Chondrocyte (in vitro differentiated cells): ENCODE results near the gene NPW. TPM values are rescaled to one million over a fixed set of nuclear protein-coding genes. Genes with fewer than 3 reads are reported as not detected.

Source experiments
- DNase-seq: peaks from one replicate; pipeline ENCODE4 v3.0.0; 2021; ENCODE audit warnings: mixed read lengths, low spot score
- H3K27ac Mint-ChIP-seq: one replicate; pipeline ENCODE4 v1.8.0; 2021; ENCODE audit warnings: mild to moderate bottlenecking, moderate library complexity, mixed read lengths; ENCODE audit not compliant: unreplicated experiment
- H3K27me3 Mint-ChIP-seq: 2 replicates; pipeline ENCODE4 v1.8.0; 2021; ENCODE audit warnings: low read depth, mixed read lengths
- H3K36me3 Mint-ChIP-seq: 2 replicates; pipeline ENCODE4 v1.8.0; 2021; ENCODE audit warnings: low read depth, mixed read lengths
- H3K4me1 Mint-ChIP-seq: 2 replicates; pipeline ENCODE4 v1.8.0; 2021; ENCODE audit warnings: low read depth, mild to moderate bottlenecking, mixed read lengths
- H3K4me3 Mint-ChIP-seq: one replicate; pipeline ENCODE4 v1.8.0; 2021; ENCODE audit warnings: mild to moderate bottlenecking, moderate library complexity, mixed read lengths; ENCODE audit not compliant: unreplicated experiment
- H3K9me3 Mint-ChIP-seq: 2 replicates; pipeline ENCODE4 v1.8.0; 2021; ENCODE audit warnings: low read depth, mixed read lengths
- CTCF ChIP-seq: fragments of 200-600 bp; sonication (generic); IDR thresholded peaks from 2 replicates; pipeline ENCODE4 v1.5.0; 2021; ENCODE audit warnings: antibody characterized with exemption, mild to moderate bottlenecking, moderate library complexity
- total RNA-seq: library from RNA; stranded (reverse); gene quantifications from 3 replicates; pipeline ENCODE4 v1.2.1, GENCODE V29; 2021

The NPW gene
- total RNA-seq, 1 donor from 2014 or later, result 2.5 TPM

DNA sequence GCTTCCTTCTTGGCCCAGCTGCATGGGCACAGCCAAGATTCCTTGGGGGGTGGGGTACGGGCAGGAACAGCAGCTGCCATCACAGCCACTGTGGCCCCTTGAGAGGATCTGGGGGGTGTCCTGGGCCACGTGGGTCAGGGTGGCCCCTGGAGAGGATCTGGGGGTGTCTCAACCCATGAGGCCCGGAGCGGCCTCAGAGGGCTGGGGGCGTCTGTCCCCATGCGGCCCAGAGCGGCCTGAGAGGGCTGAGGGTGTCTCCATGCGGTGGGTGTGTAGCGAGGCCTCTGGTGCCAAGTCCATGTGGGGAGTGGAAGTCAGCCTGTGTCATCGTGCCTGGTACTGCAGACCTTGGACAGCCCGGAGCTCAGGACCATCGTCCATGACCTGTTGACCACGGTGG is 41.9 kb downstream of the NPW start:
- peaks cover 21% of the 10 kb centered on the region for H3K36me3 Mint-ChIP-seq
- H3K4me3 Mint-ChIP-seq, result no peak overlapping the region
- no peak for DNase-seq
- no peaks in the 10 kb centered on the region for H3K9me3 Mint-ChIP-seq
- H3K27ac Mint-ChIP-seq, result no peak overlapping the region
- TF ChIP-seq CTCF, result no peak
- H3K4me1 Mint-ChIP-seq, result no peaks in the 10 kb centered on the region
- H3K27me3 Mint-ChIP-seq, result no peaks in the 10 kb centered on the region

GRCh38 chr16:2062801-2063200 is 43.2 kb downstream of the NPW start:
- Mint-ChIP-seq H3K9me3 (no peaks in the 10 kb centered on the region), H3K27me3 (no peaks in the 10 kb centered on the region), H3K27ac (no peak overlapping the region), H3K4me1 (no peaks in the 10 kb centered on the region), H3K36me3 (peaks cover 23% of the 10 kb centered on the region), H3K4me3 (no peak overlapping the region)
- no peak for DNase-seq
- no peak for TF ChIP-seq CTCF

GRCh38 chr16:2063861-2064260 is 44.3 kb downstream of the NPW start:
- peaks cover 20% of the 10 kb centered on the region for H3K36me3 Mint-ChIP-seq
- H3K4me1 Mint-ChIP-seq, result no peaks in the 10 kb centered on the region
- no peak overlapping the region for H3K4me3 Mint-ChIP-seq
- H3K27ac Mint-ChIP-seq, result no peak overlapping the region
- H3K9me3 Mint-ChIP-seq, result no peaks in the 10 kb centered on the region
- no peak for DNase-seq
- no peaks in the 10 kb centered on the region for H3K27me3 Mint-ChIP-seq
- TF ChIP-seq CTCF, result no peak

- no peak for TF ChIP-seq CTCF
- no peak for DNase-seq
- no peaks in the 10 kb centered on the region for H3K27me3 Mint-ChIP-seq
- H3K27ac Mint-ChIP-seq, result no peak overlapping the region
- no peaks in the 10 kb centered on the region for H3K9me3 Mint-ChIP-seq
- peaks cover 22% of the 10 kb centered on the region for H3K36me3 Mint-ChIP-seq
- no peaks in the 10 kb centered on the region for H3K4me1 Mint-ChIP-seq
- H3K4me3 Mint-ChIP-seq, result no peak overlapping the region
Measured at GRCh38 chr16:2064368-2064945, 44.9 kb downstream of the NPW start.

GRCh38 chr16:2066139-2066538 is 46.6 kb downstream of the NPW start:
- peaks cover 21% of the 10 kb centered on the region for H3K36me3 Mint-ChIP-seq
- no peak overlapping the region for H3K27ac Mint-ChIP-seq
- H3K27me3 Mint-ChIP-seq, result no peaks in the 10 kb centered on the region
- H3K4me3 Mint-ChIP-seq, result no peak overlapping the region
- no peak for TF ChIP-seq CTCF
- no peak for DNase-seq
- no peaks in the 10 kb centered on the region for H3K9me3 Mint-ChIP-seq
- no peaks in the 10 kb centered on the region for H3K4me1 Mint-ChIP-seq

Other genes with a start within 250 kb of the NPW start
- 51.0 to 62.9 TPM (median 53.8 TPM) in 3 replicates for gene NME3, start 248.2 kb upstream of the NPW start, total RNA-seq
- 16.9 to 28.4 TPM (median 19.7 TPM) in 3 replicates for gene EME2, start 247.0 kb upstream of the NPW start, total RNA-seq
- 54.5 to 78.7 TPM (median 60.4 TPM) in 3 replicates for gene MRPS34, start 246.7 kb upstream of the NPW start, total RNA-seq
- 30.8 to 32.1 TPM (median 31.5 TPM) in 3 replicates for gene SPSB3, start 237.2 kb upstream of the NPW start, total RNA-seq
- gene NUBP2, start 236.8 kb upstream of the NPW start, total RNA-seq, result 36.5 to 46.0 TPM (median 40.7 TPM) in 3 replicates
- gene IGFALS, start 226.1 kb upstream of the NPW start, total RNA-seq, result 0.12 to 0.31 TPM in 2 of 3 replicates, not detected in the other
- gene HAGH, start 193.0 kb upstream of the NPW start, total RNA-seq, result 46.5 to 56.7 TPM (median 55.1 TPM) in 3 replicates
- 25.8 to 27.1 TPM (median 25.9 TPM) in 3 replicates for gene FAHD1, start 192.6 kb upstream of the NPW start, total RNA-seq
- 1.1 to 1.3 TPM (median 1.2 TPM) in 3 replicates for gene MEIOB, start 147.6 kb upstream of the NPW start, total RNA-seq
- not detected in 3 replicates for gene HS3ST6, start 101.4 kb upstream of the NPW start, total RNA-seq
- 18.3 to 19.1 TPM (median 18.8 TPM) in 3 replicates for gene MSRB1, start 76.6 kb upstream of the NPW start, total RNA-seq
- not detected in 3 replicates for gene RPL3L, start 65.1 kb upstream of the NPW start, total RNA-seq
- 97.9 to 131 TPM (median 110 TPM) in 3 replicates for gene NDUFB10, start 60.2 kb upstream of the NPW start, total RNA-seq
- gene RPS2, start 55.0 kb upstream of the NPW start, total RNA-seq, result 1,605 to 1,878 TPM (median 1,662 TPM) in 3 replicates
- gene RNF151, start 52.9 kb upstream of the NPW start, total RNA-seq, result not detected in 3 replicates
- 20.9 to 40.1 TPM (median 21.6 TPM) in 3 replicates for gene TBL3, start 47.7 kb upstream of the NPW start, total RNA-seq
- gene NOXO1, start 38.3 kb upstream of the NPW start, total RNA-seq, result 0.25 to 0.48 TPM (median 0.26 TPM) in 3 replicates
- 17.0 to 19.7 TPM (median 17.5 TPM) in 3 replicates for gene GFER, start 35.6 kb upstream of the NPW start, total RNA-seq
- 0.39 to 0.74 TPM (median 0.67 TPM) in 3 replicates for gene SYNGR3, start 29.8 kb upstream of the NPW start, total RNA-seq
- gene ZNF598, start 10.0 kb upstream of the NPW start, total RNA-seq, result 39.0 to 43.4 TPM (median 41.7 TPM) in 3 replicates
- 61.5 to 89.4 TPM (median 87.0 TPM) in 3 replicates for gene NHERF2, start 7.1 kb downstream of the NPW start, total RNA-seq
- gene NTHL1, start 28.0 kb downstream of the NPW start, total RNA-seq, result 12.6 to 15.4 TPM (median 14.2 TPM) in 3 replicates
- 107 to 158 TPM (median 108 TPM) in 3 replicates for gene TSC2, start 28.2 kb downstream of the NPW start, total RNA-seq
- 131 to 230 TPM (median 216 TPM) in 3 replicates for gene PKD1, start 116.1 kb downstream of the NPW start, total RNA-seq
- 0.28 to 1.1 TPM (median 0.80 TPM) in 3 replicates for gene RAB26, start 128.8 kb downstream of the NPW start, total RNA-seq
- gene TRAF7, start 136.0 kb downstream of the NPW start, total RNA-seq, result 62.1 to 71.3 TPM (median 63.4 TPM) in 3 replicates
- gene CASKIN1, start 176.8 kb downstream of the NPW start, total RNA-seq, result 1.3 to 3.6 TPM (median 2.3 TPM) in 3 replicates
- 37.1 to 41.4 TPM (median 39.3 TPM) in 3 replicates for gene MLST8, start 185.7 kb downstream of the NPW start, total RNA-seq
- gene BRICD5, start 191.1 kb downstream of the NPW start, total RNA-seq, result 5.4 to 7.3 TPM (median 6.9 TPM) in 3 replicates
- gene PGP, start 195.1 kb downstream of the NPW start, total RNA-seq, result 15.6 to 21.1 TPM (median 16.0 TPM) in 3 replicates
- 18.7 to 25.7 TPM (median 20.7 TPM) in 3 replicates for gene E4F1, start 203.8 kb downstream of the NPW start, total RNA-seq
- 0.97 to 1.6 TPM (median 1.2 TPM) in 3 replicates for gene DNASE1L2, start 216.7 kb downstream of the NPW start, total RNA-seq
- gene ECI1, start 231.8 kb downstream of the NPW start, total RNA-seq, result 25.5 to 45.4 TPM (median 44.5 TPM) in 3 replicates
- 109 to 122 TPM (median 111 TPM) in 3 replicates for gene RNPS1, start 248.3 kb downstream of the NPW start, total RNA-seq